Naive thymus-derived CD4-positive, alpha-beta T cell (primary cell): Measurements from ENCODE around the gene RXRB. TPM values are rescaled to one million over a fixed set of nuclear protein-coding genes. Genes with fewer than 3 reads are reported as not detected.

ENCODE experiments used
- ATAC-seq: fragments of 150-1000 bp; cut with Tn5 transposase; 2 replicates; pipeline ENCODE4 v1.10.0; 2021; ENCODE audit warnings: mild to moderate bottlenecking, moderate library complexity
- CTCF ChIA-PET: fragments of 350-600 bp; sonication (Branson Sonifier 250); formaldehyde crosslinking; loops from one replicate; lab custom pipeline; 2021; ENCODE audit warnings: antibody characterized with exemption; lab: Charles Lee
- POLR2A ChIA-PET: fragments of 350-600 bp; sonication (Branson Sonifier 250); formaldehyde crosslinking; loops from one replicate; lab custom pipeline; 2021; ENCODE audit warnings: antibody characterized with exemption, inconsistent platforms; lab: Charles Lee
- DNase-seq, 9 donors: peaks; one replicate each; pipeline versions ENCODE4 v3.0.0 to v3.0.0-alpha.2; 2020 to 2022; ENCODE audit warnings: mixed read lengths in 1 of 9
- H3K27ac ChIP-seq: one replicate; pipeline ENCODE4 v1.7.0; 2013; ENCODE audit warnings: mild to moderate bottlenecking, low read depth, low read length, moderate library complexity
- H3K27me3 ChIP-seq, 2 donors: one replicate each; pipeline ENCODE4 v1.7.0; 2013; ENCODE audit warnings: low read length in 2 of 2, mild to moderate bottlenecking in 2 of 2, moderate library complexity in 2 of 2; ENCODE audit not compliant: control insufficient read depth in 2 of 2, insufficient read depth in 2 of 2
- H3K36me3 ChIP-seq, 3 experiments: 1 replicate in 2 of 3; 2 replicates in 1 of 3; pipeline ENCODE4 v1.7.0; 2013; ENCODE audit warnings: low read length in 3 of 3, mild to moderate bottlenecking in 3 of 3, moderate library complexity in 1 of 3; ENCODE audit not compliant: insufficient read depth in 3 of 3, control insufficient read depth in 2 of 3
- H3K4me1 ChIP-seq, 2 donors: one replicate each; pipeline ENCODE4 v1.7.0; 2013; ENCODE audit warnings: low read length in 2 of 2, mild to moderate bottlenecking in 2 of 2, moderate library complexity in 1 of 2; ENCODE audit not compliant: control insufficient read depth in 2 of 2, insufficient read depth in 2 of 2
- H3K4me3 ChIP-seq: 2 replicates; pipeline ENCODE4 v1.7.0; 2013; ENCODE audit warnings: mild to moderate bottlenecking, low read length
- H3K9me3 ChIP-seq, 3 experiments: 1 replicate in 2 of 3; 2 replicates in 1 of 3; pipeline ENCODE4 v1.7.0; 2013; ENCODE audit warnings: low read length in 3 of 3; ENCODE audit not compliant: control insufficient read depth in 2 of 3
- H3K27ac Mint-ChIP-seq, 9 donors: one replicate each; pipeline ENCODE4 v1.8.0; 2020 to 2022; ENCODE audit warnings: mixed read lengths in 9 of 9, mild to moderate bottlenecking in 8 of 9, moderate library complexity in 5 of 9, inconsistent platforms in 2 of 9
- H3K27me3 Mint-ChIP-seq, 5 donors: one replicate each; pipeline ENCODE4 v1.8.0; 2021 to 2022; ENCODE audit warnings: mixed read lengths in 5 of 5, mild to moderate bottlenecking in 1 of 5
- H3K36me3 Mint-ChIP-seq, 5 donors: one replicate each; pipeline ENCODE4 v1.8.0; 2020 to 2022; ENCODE audit warnings: mixed read lengths in 5 of 5, mild to moderate bottlenecking in 3 of 5, inconsistent platforms in 1 of 5
- H3K4me1 Mint-ChIP-seq, 7 donors: one replicate each; pipeline ENCODE4 v1.8.0; 2020 to 2022; ENCODE audit warnings: mixed read lengths in 7 of 7, mild to moderate bottlenecking in 3 of 7, inconsistent platforms in 1 of 7
- H3K4me3 Mint-ChIP-seq, 10 donors: one replicate each; pipeline ENCODE4 v1.8.0; 2020 to 2022; ENCODE audit warnings: mild to moderate bottlenecking in 10 of 10, mixed read lengths in 10 of 10, moderate library complexity in 6 of 10, inconsistent platforms in 2 of 10
- H3K9me3 Mint-ChIP-seq, 11 donors: one replicate each; pipeline ENCODE4 v1.8.0; 2020 to 2022; ENCODE audit warnings: mixed read lengths in 11 of 11, mild to moderate bottlenecking in 4 of 11, inconsistent platforms in 1 of 11, moderate library complexity in 1 of 11
- intact Hi-C, 2 donors: fragments of 100-400 bp; cut with micrococcal nuclease; formaldehyde crosslinking; loops; one replicate each; pipeline ENCODE4 v1.15.1; 2023
- polyA plus RNA-seq, 2 donors: library from polyadenylated mRNA; unstranded; fragments of 300-500 nt; fragmentation: Illumina TruSeq; gene quantifications; one replicate each; pipeline ENCODE4 v1.2.3, GENCODE V29; 2021
- total RNA-seq, 6 experiments: library from RNA in 5 of 6; stranded (reverse) in 5 of 6; gene quantifications; 1 replicate in 5 of 6; 2 replicates in 1 of 6; pipeline ENCODE4 v1.2.3 and lab custom pipeline; 2021 to 2026

Gene RXRB
- 100 to 1,000 TPM in 1 of 5 experiments, 10 to 100 TPM in 4; 50.3 to 103 (median 76.2) TPM for total RNA-seq
- polyA plus RNA-seq = 1 to 10 TPM; 7.6 to 9.4 TPM
- total RNA-seq (lab: John Stamatoyannopoulos, UW) = 80.9 reads per million, percentile 81 among the genes with 10 or more reads in this experiment

GRCh38 chr6:33200219-33201146, at the start of gene RXRB, which contains the start of gene SLC39A7:
Gene RXRB (minus strand): TSS chr6:33200665. CDS start chr6:33200476, 189 bp downstream.
Gene SLC39A7 (plus strand): TSS chr6:33200867. CDS start chr6:33201246, 379 bp downstream.
- peak within 1 kb of the TSS; percentile 97 to 99 (median 99) for H3K27ac Mint-ChIP-seq
- H3K36me3 Mint-ChIP-seq = peaks cover 16 to 44% (median 19%) of the 10 kb centered on the region in 5 donors
- POLR2A ChIA-PET = interaction anchor here (0.9 to 2.2 kb wide), 5 partner anchors 8 to 50 kb away, joined by 3 to 13 read pairs (median 8); partner anchors contain the start of gene RING1
- ATAC-seq (peak; percentile 85), DNase-seq (peak; percentile 88 to 99 (median 97))
- intact Hi-C loops = loop anchor here (1.0 to 10.0 kb wide), 25 partner anchors 8 to 1996 kb away; partner anchors contain the start of genes KIFC1 (in 2 of the 2), PFDN6 (in 2 of the 2), RING1 (in 2 of the 2) and VPS52 (in 2 of the 2)
- H3K4me1 Mint-ChIP-seq = peaks cover 62 to 84% (median 73%) of the 10 kb centered on the region in 7 donors
- H3K9me3 Mint-ChIP-seq = peaks cover 0 to under 1% (median 0%) of the 10 kb centered on the region in 11 donors
- H3K27me3 Mint-ChIP-seq = no peaks in the 10 kb centered on the region
- H3K27ac ChIP-seq = peak within 1 kb of the TSS; percentile 96
- H3K4me3 Mint-ChIP-seq = peak within 1 kb of the TSS; percentile 95 to 100 (median 99)
- H3K4me3 ChIP-seq = peak within 1 kb of the TSS; percentile 89
- peaks cover 4 to 56% (median 15%) of the 10 kb centered on the region in 3 experiments for H3K36me3 ChIP-seq
- CTCF ChIA-PET = interaction anchor here (0.6 to 4.6 kb wide), 2 partner anchors 39 to 48 kb away, joined by 3 to 31 read pairs; no protein-coding TSS in a partner anchor
- no peaks in the 10 kb centered on the region for H3K27me3 ChIP-seq
- H3K4me1 ChIP-seq = peaks cover 32 to 37% of the 10 kb centered on the region in 2 donors
- H3K9me3 ChIP-seq = no peaks in the 10 kb centered on the region

GRCh38 chr6:33249732-33250630, 49.5 kb upstream of the RXRB start:
- H3K27ac ChIP-seq = peak overlapping the region; percentile 96
- Mint-ChIP-seq H3K27me3 (peaks cover 0 to 4% (median 0%) of the 10 kb centered on the region in 5 donors), H3K4me1 (peaks cover 26 to 43% (median 35%) of the 10 kb centered on the region in 7 donors), H3K36me3 (peaks cover 4 to 16% (median 10%) of the 10 kb centered on the region in 5 donors), H3K9me3 (no peaks in the 10 kb centered on the region), H3K27ac (peak overlapping the region; percentile 82 to 98 (median 94)), H3K4me3 (peak overlapping the region; percentile 81 to 94 (median 90))
- no peaks in the 10 kb centered on the region for H3K27me3 ChIP-seq
- no peak for DNase-seq
- H3K4me1 ChIP-seq = peaks cover 11 to 15% of the 10 kb centered on the region in 2 donors
- CTCF ChIA-PET = interaction anchor here (0.9 to 5.3 kb wide), 8 partner anchors 13 to 181 kb away, joined by 3 to 73 read pairs (median 10); partner anchors contain the start of genes RGL2, RING1, RPS18 and VPS52
- no peaks in the 10 kb centered on the region for H3K9me3 ChIP-seq
- intact Hi-C loops = loop anchor here (1.0 to 5.0 kb wide), 17 partner anchors 21 to 405 kb away; partner anchors contain the start of genes PSMB8 (in 2 of the 2), RXRB (in 2 of the 2), SLC39A7 (in 2 of the 2) and VPS52 (in 2 of the 2)
- no peak for ATAC-seq
- peak overlapping the region; percentile 81 for H3K4me3 ChIP-seq
- POLR2A ChIA-PET = interaction anchor here (0.7 to 6.5 kb wide), 21 partner anchors 9 to 329 kb away, joined by 3 to 101 read pairs (median 11); partner anchors contain the start of genes B3GALT4, HSD17B8, RING1 and RPS18
- H3K36me3 ChIP-seq = peaks cover 0 to 5% (median 0%) of the 10 kb centered on the region in 3 experiments

GRCh38 chr6:33248932-33249731, 48.7 kb upstream of the RXRB start:
- Histone ChIP-seq H3K9me3 (no peaks in the 10 kb centered on the region), H3K4me3 (peak overlapping the region; percentile 81), H3K27ac (peak overlapping the region; percentile 96), H3K36me3 (peaks cover 0 to 5% (median 0%) of the 10 kb centered on the region in 3 experiments), H3K27me3 (no peaks in the 10 kb centered on the region), H3K4me1 (peaks cover 11 to 15% of the 10 kb centered on the region in 2 donors)
- no peaks in the 10 kb centered on the region for H3K9me3 Mint-ChIP-seq
- ChIA-PET CTCF (interaction anchor here (0.7 to 5.3 kb wide), 23 partner anchors 14 to 903 kb away, joined by 3 to 73 read pairs (median 5); partner anchors contain the start of genes B3GALT4, RGL2, RING1 and RPS18), POLR2A (interaction anchor here (0.6 to 6.5 kb wide), 34 partner anchors 11 to 395 kb away, joined by 3 to 101 read pairs (median 5); partner anchors contain the start of genes B3GALT4, HSD17B8, PFDN6 and PSMB9)
- intact Hi-C loops = loop anchor here (1.0 to 5.0 kb wide), 20 partner anchors 22 to 404 kb away; partner anchors contain the start of genes PSMB8 (in 2 of the 2), RING1 (in 2 of the 2), RXRB (in 2 of the 2) and SLC39A7 (in 2 of the 2)
- DNase-seq (peak; percentile 79 to 97 (median 94)), ATAC-seq (peak; percentile 91)
- H3K4me1 Mint-ChIP-seq = peaks cover 26 to 43% (median 35%) of the 10 kb centered on the region in 7 donors
- peaks cover 0 to 4% (median 0%) of the 10 kb centered on the region in 5 donors for H3K27me3 Mint-ChIP-seq
- H3K4me3 Mint-ChIP-seq = peak overlapping the region; percentile 81 to 94 (median 90)
- H3K36me3 Mint-ChIP-seq = peaks cover 4 to 16% (median 10%) of the 10 kb centered on the region in 5 donors
- peak overlapping the region; percentile 82 to 98 (median 94) for H3K27ac Mint-ChIP-seq

GRCh38 chr6:33248643-33248931, 48.1 kb upstream of the RXRB start:
- no peaks in the 10 kb centered on the region for H3K9me3 Mint-ChIP-seq
- peaks cover 26 to 43% (median 35%) of the 10 kb centered on the region in 7 donors for H3K4me1 Mint-ChIP-seq
- POLR2A ChIA-PET = interaction anchor here (0.5 to 6.5 kb wide), 32 partner anchors 10 to 395 kb away, joined by 3 to 101 read pairs (median 5); partner anchors contain the start of genes B3GALT4, HSD17B8, PFDN6 and PSMB9
- peak; percentile 18 for ATAC-seq
- CTCF ChIA-PET = interaction anchor here (0.7 to 5.3 kb wide), 22 partner anchors 13 to 903 kb away, joined by 3 to 73 read pairs (median 6); partner anchors contain the start of genes B3GALT4, RGL2, RING1 and RPS18
- Histone ChIP-seq H3K27me3 (no peaks in the 10 kb centered on the region), H3K4me3 (peak overlapping the region; percentile 81), H3K4me1 (peaks cover 11 to 15% of the 10 kb centered on the region in 2 donors), H3K27ac (peak overlapping the region; percentile 96), H3K36me3 (peaks cover 0 to 5% (median 0%) of the 10 kb centered on the region in 3 experiments), H3K9me3 (no peaks in the 10 kb centered on the region)
- peak overlapping the region; percentile 81 to 94 (median 90) for H3K4me3 Mint-ChIP-seq
- intact Hi-C loops = loop anchor here (1.0 to 5.0 kb wide), 8 partner anchors 40 to 404 kb away; partner anchors contain the start of genes PSMB8 (in 2 of the 2), HLA-DPA1 (in 1 of the 2) and RING1 (in 1 of the 2)
- H3K27ac Mint-ChIP-seq = peak overlapping the region; percentile 82 to 98 (median 94)
- DNase-seq = peak in 1 of 9 donors; percentile 47
- H3K36me3 Mint-ChIP-seq = peaks cover 4 to 16% (median 10%) of the 10 kb centered on the region in 5 donors
- H3K27me3 Mint-ChIP-seq = peaks cover 0 to 5% (median 0%) of the 10 kb centered on the region in 5 donors
